GM19351 (cell line): ENCODE measurements around the gene PKP4.

Experiments used
- ATAC-seq: cut with Tn5 transposase; IDR thresholded peaks from one replicate; pipeline ENCODE4 v1.9.1; 2021; ENCODE audit warnings: mild to moderate bottlenecking, moderate library complexity; ENCODE audit not compliant: unreplicated experiment

The PKP4 gene

DNA sequence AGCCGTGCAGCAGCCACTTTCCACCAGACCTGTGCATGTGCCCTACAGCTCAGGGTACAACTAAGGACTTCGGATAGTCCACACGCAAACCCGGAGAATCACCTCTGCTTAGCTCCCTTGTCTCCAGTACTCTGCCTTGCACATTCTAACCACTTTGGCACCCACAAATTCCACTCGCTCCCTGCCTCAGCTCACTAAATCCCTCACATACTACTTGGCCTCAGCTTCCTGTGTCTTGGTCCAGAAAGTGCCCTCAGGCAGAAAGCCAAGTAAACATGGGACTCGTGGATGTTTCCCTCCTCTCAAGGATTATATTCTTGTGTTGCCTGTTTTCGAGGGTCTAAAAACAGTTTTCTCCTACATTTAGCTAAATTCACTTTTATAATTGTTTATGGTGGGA, 180.6 kb downstream of the PKP4 start:
- no peak for ATAC-seq

DNA sequence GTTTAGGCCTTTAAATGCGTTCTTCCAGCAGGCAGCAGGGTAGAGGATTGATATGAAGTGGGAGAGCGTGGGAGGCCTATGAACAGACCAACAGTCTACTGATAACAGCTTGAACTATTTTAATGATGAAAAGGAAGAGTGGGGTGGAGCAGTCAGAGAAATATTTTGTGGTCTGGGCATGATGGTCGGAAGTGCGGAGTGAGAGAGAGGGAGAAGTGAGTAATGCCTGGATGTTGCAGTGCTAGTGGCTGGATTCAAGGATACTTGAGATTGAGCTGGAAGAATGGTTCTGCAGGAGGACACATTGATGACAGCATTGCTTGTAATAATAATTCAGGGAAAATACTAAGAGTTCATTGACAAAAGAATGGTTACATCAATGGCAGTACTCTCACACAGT, 187.4 kb downstream of the PKP4 start:
- no peak for ATAC-seq

DNA sequence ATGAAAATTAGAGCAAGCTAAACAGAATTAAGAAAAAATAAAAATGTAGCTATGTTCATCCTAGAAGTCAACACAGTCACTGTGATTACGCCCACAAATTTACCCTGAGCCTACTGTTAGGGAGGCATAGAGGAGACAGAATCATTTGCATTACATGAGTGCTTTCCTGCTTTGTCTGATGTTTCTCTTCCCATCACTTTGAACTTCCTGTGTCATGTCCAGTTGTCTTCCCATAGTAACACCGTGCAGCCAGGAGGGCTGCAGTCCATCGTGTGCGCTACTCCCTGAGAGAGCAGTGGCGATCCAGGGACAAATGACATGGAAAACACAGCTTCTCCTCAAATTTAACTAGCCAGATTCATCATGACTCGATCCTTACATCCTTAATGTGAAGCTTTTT, 188.5 kb downstream of the PKP4 start:
- no peak for ATAC-seq

DNA sequence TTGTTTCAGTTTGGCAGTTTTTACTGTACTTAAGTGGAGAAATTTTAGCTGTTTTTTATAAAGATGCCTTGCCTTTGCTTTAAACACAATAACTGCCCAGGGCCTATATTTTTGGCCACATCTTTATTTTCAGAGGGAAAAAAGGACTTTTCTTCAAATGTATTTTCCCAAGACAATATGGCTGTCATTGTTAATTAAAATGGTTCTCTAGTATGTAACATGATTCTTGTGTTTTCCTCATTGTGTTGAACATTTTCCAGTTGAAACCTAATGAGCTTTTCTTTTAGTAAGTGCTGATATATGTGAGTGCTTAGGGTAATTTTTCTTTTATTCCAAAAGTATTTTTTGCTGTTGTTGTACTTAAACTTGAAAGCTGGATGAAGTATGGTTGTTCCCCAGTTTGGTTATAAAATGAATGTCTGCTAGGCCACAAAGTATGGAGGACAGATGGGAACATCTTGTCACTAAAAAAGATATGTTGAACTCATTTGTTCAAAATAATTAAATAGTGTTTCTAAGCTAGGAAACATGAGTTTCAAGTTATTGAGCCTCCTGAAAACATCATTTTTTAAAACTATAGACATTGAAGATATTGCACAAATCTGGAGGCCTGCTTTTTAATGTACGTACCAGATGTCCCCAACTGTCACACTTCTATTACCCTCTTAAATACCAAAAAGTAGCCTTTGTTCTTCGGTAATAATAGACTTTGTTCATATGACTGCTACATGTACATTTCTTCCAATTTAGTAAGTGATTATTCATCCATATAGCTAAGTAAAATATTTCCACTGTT, 190.9 kb downstream of the PKP4 start:
- ATAC-seq = no peak

GRCh38 chr2:158649846-158650245, 193.1 kb downstream of the PKP4 start:
- no peak for ATAC-seq

DNA sequence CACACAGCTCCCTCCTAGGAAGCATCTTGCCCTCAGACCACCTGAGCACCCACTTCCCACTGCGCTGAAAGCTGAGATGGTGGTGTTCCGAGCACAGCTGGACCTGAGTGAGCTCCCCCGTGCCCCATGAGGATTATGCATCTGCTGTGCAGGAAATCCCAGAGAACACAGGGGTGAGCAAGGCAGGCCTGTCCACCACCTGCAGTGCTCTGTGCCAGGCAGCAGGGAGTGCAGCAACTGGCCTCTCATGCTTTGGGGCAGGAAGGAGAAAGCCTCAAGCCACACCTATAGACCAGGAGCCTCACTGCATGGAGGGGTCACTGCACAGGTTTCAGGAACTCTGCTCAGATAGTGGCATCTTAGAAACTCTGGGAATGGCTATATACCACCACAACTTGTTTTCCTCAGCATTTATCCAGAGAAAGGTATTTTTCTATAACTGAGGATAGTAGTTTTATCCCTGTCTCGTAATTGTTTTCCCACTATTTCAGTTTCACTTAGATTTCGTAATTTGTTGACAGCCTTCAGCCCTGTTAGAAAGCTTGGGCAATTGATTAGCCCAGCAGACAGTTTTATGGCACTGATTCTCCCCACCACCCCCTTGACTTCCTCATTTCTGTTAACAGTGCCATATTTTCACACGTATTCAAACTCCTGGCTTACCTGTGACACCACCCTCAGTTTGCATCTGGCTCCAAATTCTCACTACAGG, 194.1 kb downstream of the PKP4 start:
- ATAC-seq = no peak

- no peak for ATAC-seq
Measured at GRCh38 chr2:158651358-158652057, 194.8 kb downstream of the PKP4 start.

DNA sequence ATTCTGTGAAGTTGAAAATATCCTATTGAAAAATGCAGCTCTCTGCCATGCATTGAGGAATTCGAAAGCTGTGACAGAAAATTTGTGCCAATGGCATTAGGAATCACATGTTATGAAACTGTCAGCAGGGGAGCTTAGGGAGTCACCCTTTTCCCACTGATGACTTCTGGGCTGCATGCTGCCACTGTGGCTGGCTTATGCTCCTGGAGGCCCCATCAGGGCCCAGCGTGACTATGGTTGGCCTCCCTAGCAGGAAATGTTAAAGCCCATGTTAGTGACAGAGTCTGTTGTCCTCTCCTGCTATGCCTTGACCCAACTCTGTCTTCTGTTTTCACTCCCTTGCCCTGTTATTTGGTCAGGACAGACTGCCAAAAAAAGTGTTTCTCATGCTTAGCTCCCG, 198.9 kb downstream of the PKP4 start:
- ATAC-seq = no peak

DNA sequence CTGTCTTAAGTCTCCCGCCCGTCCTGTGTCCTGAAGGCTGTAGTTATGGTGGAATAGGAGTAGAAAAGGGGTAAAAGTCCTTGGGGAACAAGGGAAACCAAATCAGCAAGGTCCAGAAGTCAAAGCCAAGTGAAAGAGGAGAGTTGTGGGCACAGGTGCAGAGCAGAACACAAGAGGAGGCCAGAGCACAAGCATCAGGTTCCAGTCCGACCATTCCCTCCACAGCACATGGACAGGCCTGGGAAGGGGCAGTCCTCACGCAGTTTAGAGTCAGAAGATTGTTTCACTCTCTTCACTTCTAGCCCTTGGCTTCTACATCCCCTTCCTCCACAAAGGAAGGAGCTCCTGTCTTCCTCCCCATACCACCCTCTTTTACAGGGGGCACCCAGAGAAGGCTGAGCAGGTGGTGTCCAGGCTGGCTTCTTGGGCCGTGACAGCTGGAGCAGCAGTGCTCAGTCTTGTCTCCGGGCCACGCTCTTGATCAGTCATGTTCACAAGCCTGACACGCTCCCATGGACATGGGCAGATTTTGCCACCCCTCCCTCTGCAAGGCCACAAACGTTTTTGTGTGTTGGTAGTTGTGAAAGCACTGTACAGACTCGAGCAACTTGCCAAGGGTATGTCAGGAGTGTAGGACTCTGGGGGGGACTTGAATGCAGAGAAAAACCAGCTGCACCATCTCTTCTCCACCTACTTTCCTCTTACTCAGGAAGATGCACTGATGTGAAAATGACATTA, 199.9 kb downstream of the PKP4 start:
- ATAC-seq = no peak

- no peak for ATAC-seq
Measured at GRCh38 chr2:158658396-158658795, 201.6 kb downstream of the PKP4 start.

GRCh38 chr2:158659483-158659882, 202.7 kb downstream of the PKP4 start:
- ATAC-seq = no peak

DNA sequence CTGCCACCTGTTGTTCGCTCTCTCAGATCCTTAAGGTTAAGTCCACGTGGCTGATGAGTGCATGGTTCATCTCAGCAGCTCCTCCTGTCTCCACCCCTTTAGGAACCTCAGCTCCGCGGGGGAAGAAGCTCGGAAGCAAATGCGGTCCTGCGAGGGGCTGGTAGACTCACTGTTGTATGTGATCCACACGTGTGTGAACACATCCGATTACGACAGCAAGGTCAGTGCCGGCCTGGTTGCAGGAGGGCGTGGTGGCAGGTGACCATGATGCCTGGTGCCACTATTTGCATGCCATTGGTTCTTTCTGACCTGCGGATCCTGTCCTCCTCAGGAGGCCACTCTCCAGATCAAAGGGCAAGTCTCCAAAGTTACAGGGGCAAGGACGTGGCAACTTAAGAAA, 204.5 kb downstream of the PKP4 start:
- ATAC-seq = no peak

DNA sequence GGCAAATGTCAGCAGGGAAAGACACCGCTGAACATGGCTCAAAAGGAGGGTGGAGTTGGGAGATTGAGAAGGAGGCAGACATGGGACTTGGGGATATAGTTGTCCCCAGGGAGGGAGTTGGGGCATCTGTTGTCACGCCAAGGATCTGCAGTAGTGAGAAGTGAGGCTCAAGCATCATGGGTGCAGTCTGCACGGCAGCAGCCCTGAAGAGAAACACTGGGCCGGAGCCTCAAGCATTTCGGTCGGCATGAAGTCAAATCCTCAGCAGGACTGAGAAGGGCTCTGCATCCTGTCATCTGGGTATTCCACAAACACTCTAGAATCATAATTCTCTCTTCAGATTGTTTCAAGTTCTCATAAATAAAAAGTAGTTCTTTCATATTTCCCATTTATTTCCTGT, 205.7 kb downstream of the PKP4 start:
- no peak for ATAC-seq

DNA sequence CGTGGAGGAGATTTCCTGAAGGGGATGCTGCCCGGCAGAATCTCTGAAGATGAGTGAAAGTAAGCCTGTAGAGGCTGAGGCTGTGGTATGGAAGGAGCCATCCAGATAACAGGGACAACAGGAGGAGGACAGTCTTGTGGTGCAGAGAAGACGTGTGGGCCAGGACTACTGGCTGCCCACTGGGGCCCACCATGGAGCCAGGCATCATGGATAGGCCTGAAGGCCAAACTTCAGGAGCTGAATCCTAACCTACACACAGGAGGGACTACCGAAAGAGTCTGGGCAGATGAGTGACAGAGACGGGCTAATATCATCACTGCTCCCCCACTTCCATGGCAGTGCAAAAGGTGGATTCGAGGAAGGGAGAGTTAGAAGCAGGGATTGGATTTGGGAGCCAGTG, 207.0 kb downstream of the PKP4 start:
- ATAC-seq = no peak

DNA sequence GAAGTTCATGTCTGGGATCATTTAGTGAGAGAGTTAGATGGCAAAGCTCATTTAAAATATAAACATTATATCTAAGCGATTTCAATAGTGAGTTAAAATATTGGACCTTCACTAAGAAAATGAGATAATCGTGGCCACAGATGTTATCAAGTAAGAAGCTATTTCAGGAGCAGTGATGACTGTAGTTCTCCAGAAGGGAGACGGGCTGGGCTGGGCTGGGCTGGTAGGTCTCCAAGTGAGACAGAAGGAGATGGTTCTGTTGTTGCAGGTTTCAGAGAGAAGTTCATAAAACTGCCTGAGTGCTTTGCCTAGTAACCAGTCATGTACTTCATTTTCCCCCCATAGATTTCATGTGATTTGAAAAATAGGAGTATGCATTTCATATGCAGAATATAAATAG, 208.2 kb downstream of the PKP4 start:
- no peak for ATAC-seq

GRCh38 chr2:158665536-158666302, 209.0 kb downstream of the PKP4 start:
- no peak for ATAC-seq

DNA sequence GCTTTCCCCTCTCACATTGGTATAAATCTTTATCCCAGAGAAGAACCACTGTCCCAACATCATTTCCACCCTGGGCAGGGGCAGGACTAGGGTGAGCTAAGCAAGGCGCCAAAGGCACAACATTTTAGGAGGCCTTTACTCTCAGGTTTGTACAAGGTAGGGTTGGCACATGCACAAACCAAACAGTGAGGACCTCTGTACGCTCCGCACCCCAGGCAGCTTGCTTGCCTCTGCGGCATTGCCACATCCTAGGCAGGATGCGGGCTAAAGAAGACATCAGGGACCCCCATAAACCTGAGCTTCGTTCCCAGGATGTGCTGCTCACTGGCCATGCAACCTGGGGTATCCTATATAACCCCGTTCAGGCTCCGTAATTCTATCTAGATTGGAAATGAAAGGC, 210.2 kb downstream of the PKP4 start:
- ATAC-seq = no peak

GRCh38 chr2:158667586-158667985, 210.8 kb downstream of the PKP4 start:
- ATAC-seq = no peak

DNA sequence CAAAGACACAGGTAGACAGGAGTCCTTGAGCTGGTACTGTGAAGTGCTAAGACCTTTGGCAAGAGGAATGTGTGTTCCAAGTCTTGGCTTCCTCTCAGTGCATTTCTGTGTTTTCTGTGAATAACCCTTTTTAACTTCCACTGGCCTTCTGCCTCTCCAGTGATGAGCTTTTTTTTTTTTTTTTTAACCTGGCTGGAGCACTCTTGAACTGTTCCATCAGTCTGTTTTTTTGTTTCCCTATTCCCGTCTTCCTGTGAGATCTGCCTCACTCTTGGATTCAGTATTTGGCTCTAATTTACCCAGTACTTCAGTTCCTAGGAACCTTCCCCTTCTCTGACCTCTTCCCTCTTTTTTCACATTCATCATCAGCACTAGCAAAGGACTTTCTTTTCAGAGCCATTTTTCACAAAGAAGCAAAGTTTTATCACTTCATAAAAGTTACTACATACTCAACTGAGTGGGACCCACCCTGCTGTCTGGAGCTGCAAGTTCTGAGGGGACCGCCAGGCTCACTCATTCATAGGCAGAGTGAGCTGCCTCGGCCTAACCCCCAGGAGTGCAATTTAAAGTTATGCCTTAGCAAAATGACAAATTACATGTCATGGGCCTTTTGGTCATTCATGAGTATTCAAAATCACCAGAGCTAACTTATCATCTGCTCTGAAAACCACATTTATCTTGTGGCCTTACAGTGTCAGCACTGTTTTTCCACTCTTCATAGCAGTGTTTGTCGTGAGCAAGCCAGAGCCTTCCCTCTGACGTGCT, 211.4 kb downstream of the PKP4 start:
- no peak for ATAC-seq

GRCh38 chr2:158670292-158670691, 213.5 kb downstream of the PKP4 start:
- ATAC-seq = no peak
